ENCODE data around the gene PCDHAC2. TPM values are rescaled to one million over a fixed set of nuclear protein-coding genes. Genes with fewer than 3 reads are reported as not detected.

The PCDHAC2 gene, protein sequence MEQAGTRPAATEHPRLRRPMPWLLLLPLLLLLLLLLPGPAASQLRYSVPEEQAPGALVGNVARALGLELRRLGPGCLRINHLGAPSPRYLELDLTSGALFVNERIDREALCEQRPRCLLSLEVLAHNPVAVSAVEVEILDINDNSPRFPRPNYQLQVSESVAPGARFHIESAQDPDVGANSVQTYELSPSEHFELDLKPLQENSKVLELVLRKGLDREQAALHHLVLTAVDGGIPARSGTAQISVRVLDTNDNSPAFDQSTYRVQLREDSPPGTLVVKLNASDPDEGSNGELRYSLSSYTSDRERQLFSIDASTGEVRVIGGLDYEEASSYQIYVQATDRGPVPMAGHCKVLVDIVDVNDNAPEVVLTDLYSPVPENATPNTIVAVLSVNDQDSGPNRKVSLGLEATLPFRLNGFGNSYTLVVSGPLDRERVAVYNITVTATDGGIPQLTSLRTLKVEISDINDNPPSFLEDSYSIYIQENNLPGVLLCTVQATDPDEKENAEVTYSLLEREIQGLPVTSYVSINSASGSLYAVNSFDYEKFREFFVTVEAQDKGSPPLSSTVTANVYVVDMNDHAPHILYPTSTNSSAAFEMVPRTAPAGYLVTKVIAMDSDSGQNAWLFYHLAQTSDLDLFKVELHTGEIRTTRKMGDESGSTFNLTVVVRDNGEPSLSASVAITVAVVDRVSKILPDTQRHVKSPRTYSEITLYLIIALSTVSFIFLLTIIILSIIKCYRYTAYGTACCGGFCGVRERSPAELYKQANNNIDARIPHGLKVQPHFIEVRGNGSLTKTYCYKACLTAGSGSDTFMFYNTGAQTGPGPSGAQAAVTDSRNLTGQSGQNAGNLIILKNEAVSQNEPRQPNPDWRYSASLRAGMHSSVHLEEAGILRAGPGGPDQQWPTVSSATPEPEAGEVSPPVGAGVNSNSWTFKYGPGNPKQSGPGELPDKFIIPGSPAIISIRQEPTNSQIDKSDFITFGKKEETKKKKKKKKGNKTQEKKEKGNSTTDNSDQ
- 6.4 TPM for polyA plus RNA-seq (2013, experiment 1 of 2)
- 7.4 TPM for polyA plus RNA-seq (2013, experiment 2 of 2)

DNA sequence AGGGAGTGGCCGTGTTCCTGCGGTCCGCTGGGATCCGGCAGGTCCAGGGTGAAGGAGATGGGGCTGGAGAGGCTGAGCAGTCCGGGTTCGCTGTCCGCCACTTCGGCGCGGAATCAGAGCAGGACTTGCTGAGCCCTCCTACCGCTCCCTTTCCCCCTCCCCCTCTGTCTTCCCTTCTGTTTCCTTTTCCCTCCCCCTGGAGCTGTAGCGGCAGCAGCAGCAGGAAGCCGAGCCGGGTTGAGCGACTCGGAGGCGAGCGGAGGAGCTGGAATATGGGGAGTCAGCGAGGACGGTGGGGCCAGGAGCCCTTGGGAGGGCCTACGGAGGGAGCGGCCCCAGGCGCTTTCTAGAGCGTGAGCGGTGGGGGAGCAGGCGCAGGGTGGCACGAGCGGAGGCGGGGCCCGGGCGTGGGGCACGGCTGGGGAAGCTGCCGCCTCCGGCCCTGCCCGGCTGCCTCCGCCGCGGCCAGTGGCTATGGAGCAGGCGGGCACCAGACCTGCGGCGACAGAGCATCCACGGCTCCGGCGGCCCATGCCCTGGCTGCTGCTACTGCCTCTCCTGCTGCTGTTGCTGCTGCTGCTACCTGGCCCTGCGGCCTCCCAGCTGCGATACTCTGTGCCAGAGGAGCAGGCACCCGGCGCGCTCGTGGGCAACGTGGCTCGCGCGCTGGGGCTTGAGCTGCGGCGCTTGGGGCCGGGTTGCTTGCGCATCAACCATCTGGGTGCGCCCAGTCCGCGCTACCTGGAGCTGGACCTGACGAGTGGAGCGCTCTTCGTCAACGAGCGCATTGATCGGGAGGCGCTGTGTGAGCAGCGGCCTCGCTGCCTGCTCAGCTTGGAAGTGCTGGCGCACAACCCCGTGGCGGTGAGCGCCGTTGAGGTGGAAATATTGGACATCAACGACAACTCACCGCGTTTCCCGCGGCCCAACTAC, at the start of gene PCDHAC2:
TSS of gene PCDHAC2 (plus strand) at position 184 of the 933 bp plus-strand sequence. CDS start at position 475, 291 bp downstream.
- Histone ChIP-seq H2BK120ac (ENCODE audit: low read depth, low read length) (peak within 1 kb of the TSS; percentile 16), H2BK5ac (ENCODE audit: low read length) (peak within 1 kb of the TSS; percentile 66), H3K27me3 (ENCODE audit: control insufficient read depth in 3 of 3, insufficient read depth in 3 of 3, low read depth in 1 of 3, low read length in 3 of 3) (peaks cover 0 to 14% (median 0%) of the 10 kb centered on the region in 3 experiments), H3K4ac (ENCODE audit: low read length) (no peak within 1 kb of the TSS), H4K8ac (ENCODE audit: low read depth, low read length) (no peak within 1 kb of the TSS), H3K4me2 (ENCODE audit: insufficient read depth, low read length, poor library complexity, severe bottlenecking) (peak within 1 kb of the TSS; percentile 98), H3K4me3 (ENCODE audit: low read length in 2 of 2) (peak within 1 kb of the TSS; percentile 47 to 83), H2BK15ac (ENCODE audit: low read length) (peak within 1 kb of the TSS; percentile 90), H3K27ac (replicated peaks; ENCODE audit: low read length) (no peak within 1 kb of the TSS), H3K18ac (ENCODE audit: low read length) (peak within 1 kb of the TSS; percentile 94), H4K91ac (ENCODE audit: low read depth, low read length, poor library complexity) (no peak within 1 kb of the TSS), H3K14ac (ENCODE audit: low read length) (peak within 1 kb of the TSS; percentile 32), H2BK12ac (ENCODE audit: low read length) (peak within 1 kb of the TSS; percentile 65), H3K79me1 (ENCODE audit: low read depth, low read length) (no peaks in the 10 kb centered on the region), H3K4me1 (ENCODE audit: control insufficient read depth in 2 of 2, insufficient read depth in 1 of 2, low read depth in 1 of 2, low read length in 2 of 2) (peaks cover 7 to 11% of the 10 kb centered on the region in 2 donors), H3K36me3 (replicated peaks in 1 of 2; ENCODE audit: control insufficient read depth in 2 of 2, insufficient read depth in 2 of 2, low read length in 2 of 2) (no peaks in the 10 kb centered on the region), H3K9ac (ENCODE audit: low read depth, low read length, poor library complexity) (peak within 1 kb of the TSS; percentile 88), H2AK5ac (ENCODE audit: low read depth, low read length) (peak within 1 kb of the TSS; percentile 58), H3K23ac (ENCODE audit: low read depth, low read length, poor library complexity) (peak within 1 kb of the TSS; percentile 45), H2AFZ (ENCODE audit: low read length) (peak within 1 kb of the TSS; percentile 88), H3K9me3 (replicated peaks in 1 of 2; ENCODE audit: control insufficient read depth in 2 of 2, insufficient read depth in 1 of 2, low read depth in 1 of 2, low read length in 2 of 2) (peaks cover 0 to 10% of the 10 kb centered on the region in 2 donors)
- DNase-seq (ENCODE audit: low spot score): peak; percentile 51
- no CpG with 5 or more reads among the region's 80 CpGs for WGBS, 2 donors (ENCODE audit: extremely low coverage in 2 of 2, insufficient read length in 2 of 2, insufficient replicate concordance in 1 of 2)

DNA sequence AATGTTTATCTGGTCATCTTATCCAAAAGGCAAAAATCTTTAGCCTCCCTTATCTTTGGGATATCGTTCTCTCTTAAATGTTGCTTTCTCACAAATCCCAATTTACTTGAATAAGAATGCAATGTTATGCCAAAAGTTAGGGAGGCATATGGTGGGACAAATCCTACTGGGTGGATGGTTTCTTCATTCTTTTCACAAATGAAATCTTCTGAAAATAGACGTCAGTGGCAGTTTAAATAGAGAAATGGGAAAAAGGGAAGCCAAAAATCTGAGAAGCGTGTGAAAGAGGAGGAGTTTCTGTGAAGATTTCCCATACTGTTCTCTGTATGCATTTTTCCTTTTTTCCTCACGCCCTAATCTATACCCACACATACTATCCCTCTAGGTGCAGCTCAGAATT, 42.7 kb upstream of the PCDHAC2 start:
- Histone ChIP-seq H2BK12ac (ENCODE audit: low read length) (no peak overlapping the region), H3K36me3 (replicated peaks in 1 of 2; ENCODE audit: control insufficient read depth in 2 of 2, insufficient read depth in 2 of 2, low read length in 2 of 2) (peaks cover 0 to 10% of the 10 kb centered on the region in 2 donors), H2BK120ac (ENCODE audit: low read depth, low read length) (no peak overlapping the region), H3K4me2 (ENCODE audit: insufficient read depth, low read length, poor library complexity, severe bottlenecking) (no peak overlapping the region), H3K79me1 (ENCODE audit: low read depth, low read length) (no peaks in the 10 kb centered on the region), H3K4me3 (ENCODE audit: low read length in 2 of 2) (no peak overlapping the region), H3K9me3 (replicated peaks in 1 of 2; ENCODE audit: control insufficient read depth in 2 of 2, insufficient read depth in 1 of 2, low read depth in 1 of 2, low read length in 2 of 2) (peaks cover 0 to 9% of the 10 kb centered on the region in 2 donors), H3K27me3 (ENCODE audit: control insufficient read depth in 3 of 3, insufficient read depth in 3 of 3, low read depth in 1 of 3, low read length in 3 of 3) (peaks cover 0 to 21% (median 3%) of the 10 kb centered on the region in 3 experiments), H4K91ac (ENCODE audit: low read depth, low read length, poor library complexity) (no peak overlapping the region), H3K18ac (ENCODE audit: low read length) (no peak overlapping the region), H3K4me1 (ENCODE audit: control insufficient read depth in 2 of 2, insufficient read depth in 1 of 2, low read depth in 1 of 2, low read length in 2 of 2) (peaks cover 4 to 5% of the 10 kb centered on the region in 2 donors), H2AK5ac (ENCODE audit: low read depth, low read length) (no peak overlapping the region), H2BK5ac (ENCODE audit: low read length) (no peak overlapping the region), H3K14ac (ENCODE audit: low read length) (no peak overlapping the region), H2AFZ (ENCODE audit: low read length) (no peak overlapping the region), H2BK15ac (ENCODE audit: low read length) (no peak overlapping the region), H3K27ac (replicated peaks; ENCODE audit: low read length) (no peak overlapping the region), H3K4ac (ENCODE audit: low read length) (no peak overlapping the region), H3K9ac (ENCODE audit: low read depth, low read length, poor library complexity) (no peak overlapping the region), H4K8ac (ENCODE audit: low read depth, low read length) (no peak overlapping the region), H3K23ac (ENCODE audit: low read depth, low read length, poor library complexity) (no peak overlapping the region)
- no peak for DNase-seq (ENCODE audit: low spot score)
- no CpG with 5 or more reads among the region's 4 CpGs for WGBS, 2 donors (ENCODE audit: extremely low coverage in 2 of 2, insufficient read length in 2 of 2, insufficient replicate concordance in 1 of 2)

DNA sequence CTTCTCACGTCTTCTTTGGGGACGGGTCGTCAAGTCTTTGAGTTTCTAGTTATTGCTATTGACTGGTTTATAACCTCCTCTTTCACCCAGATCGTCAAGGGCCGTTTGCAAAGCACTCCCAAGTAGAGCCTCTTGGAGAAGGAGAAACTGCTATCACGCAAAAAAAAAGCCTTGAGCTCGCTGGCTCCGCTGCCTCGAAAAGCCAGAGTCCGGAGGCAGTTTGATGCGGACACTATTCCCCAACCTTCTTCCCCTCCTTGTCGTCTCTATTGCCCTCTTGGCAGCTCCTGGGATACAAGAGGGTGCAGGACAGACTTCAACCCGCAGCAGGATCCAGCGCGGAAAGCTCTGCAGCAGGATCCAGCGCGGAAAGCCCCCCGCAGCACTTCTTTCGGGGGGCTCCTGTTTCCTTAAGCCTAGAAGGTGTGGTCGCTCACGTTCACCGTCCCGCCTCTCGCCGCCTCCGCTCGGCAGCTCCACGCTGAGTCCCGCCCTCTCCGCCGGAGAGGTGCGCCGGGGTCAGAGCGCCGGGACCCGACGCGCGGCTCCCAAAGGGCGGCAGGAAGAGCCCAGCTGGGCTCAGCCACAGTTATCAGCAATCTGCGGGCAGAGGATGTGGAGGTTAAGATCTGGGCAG, 40.4 kb upstream of the PCDHAC2 start, which contains the start of gene PCDHAC1:
TSS of gene PCDHAC1 (plus strand) at position 494 of the 637 bp plus-strand sequence. CDS start 594 bp downstream, outside the sequence.
- H3K23ac ChIP-seq (ENCODE audit: low read depth, low read length, poor library complexity): peak within 1 kb of the TSS; percentile 16
- no CpG with 5 or more reads among the region's 41 CpGs for WGBS, 2 donors (ENCODE audit: extremely low coverage in 2 of 2, insufficient read length in 2 of 2, insufficient replicate concordance in 1 of 2)
- H4K8ac ChIP-seq (ENCODE audit: low read depth, low read length): no peak within 1 kb of the TSS
- H3K4ac ChIP-seq (ENCODE audit: low read length): no peak within 1 kb of the TSS
- H3K14ac ChIP-seq (ENCODE audit: low read length): peak within 1 kb of the TSS; percentile 38
- H2AK5ac ChIP-seq (ENCODE audit: low read depth, low read length): no peak within 1 kb of the TSS
- peaks cover 4 to 5% of the 10 kb centered on the region in 2 donors for H3K4me1 ChIP-seq (ENCODE audit: control insufficient read depth in 2 of 2, insufficient read depth in 1 of 2, low read depth in 1 of 2, low read length in 2 of 2)
- H2BK120ac ChIP-seq (ENCODE audit: low read depth, low read length): no peak within 1 kb of the TSS
- peak within 1 kb of the TSS; percentile 98 for H3K18ac ChIP-seq (ENCODE audit: low read length)
- no peaks in the 10 kb centered on the region for H3K79me1 ChIP-seq (ENCODE audit: low read depth, low read length)
- peaks cover 0 to 10% of the 10 kb centered on the region in 2 donors for H3K36me3 ChIP-seq (replicated peaks in 1 of 2; ENCODE audit: control insufficient read depth in 2 of 2, insufficient read depth in 2 of 2, low read length in 2 of 2)
- peaks cover 0 to 9% of the 10 kb centered on the region in 2 donors for H3K9me3 ChIP-seq (replicated peaks in 1 of 2; ENCODE audit: control insufficient read depth in 2 of 2, insufficient read depth in 1 of 2, low read depth in 1 of 2, low read length in 2 of 2)
- H4K91ac ChIP-seq (ENCODE audit: low read depth, low read length, poor library complexity): no peak within 1 kb of the TSS
- H3K9ac ChIP-seq (ENCODE audit: low read depth, low read length, poor library complexity): peak within 1 kb of the TSS; percentile 98
- H3K27ac ChIP-seq (replicated peaks; ENCODE audit: low read length): no peak within 1 kb of the TSS
- H2AFZ ChIP-seq (ENCODE audit: low read length): peak within 1 kb of the TSS; percentile 96
- H3K27me3 ChIP-seq (ENCODE audit: control insufficient read depth in 3 of 3, insufficient read depth in 3 of 3, low read depth in 1 of 3, low read length in 3 of 3): peaks cover 0 to 23% (median 3%) of the 10 kb centered on the region in 3 experiments
- H2BK15ac ChIP-seq (ENCODE audit: low read length): no peak within 1 kb of the TSS
- peak within 1 kb of the TSS; percentile 82 for H3K4me2 ChIP-seq (ENCODE audit: insufficient read depth, low read length, poor library complexity, severe bottlenecking)
- H3K4me3 ChIP-seq (ENCODE audit: low read length in 2 of 2): peak within 1 kb of the TSS; percentile 61 to 85
- H2BK5ac ChIP-seq (ENCODE audit: low read length): no peak within 1 kb of the TSS
- no peak within 1 kb of the TSS for H2BK12ac ChIP-seq (ENCODE audit: low read length)
- DNase-seq (ENCODE audit: low spot score): peak; percentile 75
